Loucy (cell line): ENCODE results near the gene NAA25.
"Not testable (repeated sequence)": the region's sequence is repeated elsewhere in the genome, so short reads cannot be mapped to it uniquely, and the experiment has no call there.

Experiments
- H2AFZ ChIP-seq: fragments of 200-600 bp; sonication (generic); 2 replicates; pipeline ENCODE4 v1.6.0; 2016; ENCODE audit warnings: antibody characterized with exemption, mild to moderate bottlenecking, low read length, moderate library complexity
- H3F3A ChIP-seq: fragments of 200-600 bp; 2 replicates; pipeline ENCODE4 v1.6.0; 2016; ENCODE audit warnings: antibody characterized with exemption, low read depth, mild to moderate bottlenecking
- H3K27me3 ChIP-seq: fragments of 200-600 bp; sonication (generic); 2 replicates; pipeline ENCODE4 v1.6.1; 2014; ENCODE audit warnings: low read length, mild to moderate bottlenecking; ENCODE audit not compliant: insufficient read depth, poor library complexity, severe bottlenecking
- H3K36me3 ChIP-seq: fragments of 200-600 bp; sonication (generic); 2 replicates; pipeline ENCODE4 v1.6.1; 2016; ENCODE audit warnings: low read length; ENCODE audit not compliant: insufficient read depth
- H3K4me1 ChIP-seq: fragments of 200-600 bp; sonication (generic); 2 replicates; pipeline ENCODE4 v1.5.1; 2014; ENCODE audit warnings: low read length, mild to moderate bottlenecking; ENCODE audit not compliant: insufficient read depth, poor library complexity, severe bottlenecking
- H3K4me2 ChIP-seq: fragments of 200-600 bp; sonication (generic); 2 replicates; pipeline ENCODE4 v1.6.0; 2014; ENCODE audit warnings: antibody characterized with exemption, low read length, low read depth, mild to moderate bottlenecking; ENCODE audit not compliant: poor library complexity, severe bottlenecking
- H3K4me3 ChIP-seq: fragments of 200-600 bp; sonication (generic); 2 replicates; pipeline ENCODE4 v1.5.1; 2014; ENCODE audit warnings: low read length, mild to moderate bottlenecking, mixed read lengths; ENCODE audit not compliant: poor library complexity, severe bottlenecking
- H3K79me2 ChIP-seq: fragments of 200-600 bp; sonication (generic); 2 replicates; pipeline ENCODE4 v1.6.1; 2014; ENCODE audit warnings: low read length; ENCODE audit not compliant: insufficient read depth
- H3K9ac ChIP-seq: fragments of 200-600 bp; sonication (generic); 2 replicates; pipeline ENCODE4 v1.6.0; 2014; ENCODE audit warnings: mild to moderate bottlenecking, low read depth, low read length, moderate library complexity; ENCODE audit not compliant: poor library complexity, severe bottlenecking
- H3K9me2 ChIP-seq: fragments of 200-600 bp; sonication (generic); replicated peaks from 2 replicates; pipeline ENCODE4 v1.6.1; 2016; ENCODE audit warnings: low read depth, low read length, mixed read lengths
- H3K9me3 ChIP-seq: fragments of 200-600 bp; sonication (generic); 2 replicates; pipeline ENCODE4 v1.6.1; 2014; ENCODE audit warnings: mild to moderate bottlenecking, antibody characterized with exemption, low read length, low read depth; ENCODE audit not compliant: insufficient read depth
- H4K20me1 ChIP-seq: fragments of 200-600 bp; sonication (generic); 2 replicates; pipeline ENCODE4 v1.6.0; 2014; ENCODE audit warnings: antibody characterized with exemption, low read length, mild to moderate bottlenecking; ENCODE audit not compliant: insufficient read depth, poor library complexity, severe bottlenecking
- EZH2phosphoT487 ChIP-seq: fragments of 200-600 bp; IDR thresholded peaks from 2 replicates; pipeline ENCODE4 v1.6.1; 2018; ENCODE audit warnings: antibody characterized with exemption, mild to moderate bottlenecking, moderate library complexity, borderline replicate concordance
- TF ChIP-seq, protein P1 (sequence below): fragments of 200-600 bp; sonication (generic); conservative IDR thresholded peaks from 2 replicates; pipeline ENCODE4 v1.5.1; 2014; ENCODE audit warnings: mild to moderate bottlenecking, antibody characterized with exemption, low read length

NAA25 gene

DNA sequence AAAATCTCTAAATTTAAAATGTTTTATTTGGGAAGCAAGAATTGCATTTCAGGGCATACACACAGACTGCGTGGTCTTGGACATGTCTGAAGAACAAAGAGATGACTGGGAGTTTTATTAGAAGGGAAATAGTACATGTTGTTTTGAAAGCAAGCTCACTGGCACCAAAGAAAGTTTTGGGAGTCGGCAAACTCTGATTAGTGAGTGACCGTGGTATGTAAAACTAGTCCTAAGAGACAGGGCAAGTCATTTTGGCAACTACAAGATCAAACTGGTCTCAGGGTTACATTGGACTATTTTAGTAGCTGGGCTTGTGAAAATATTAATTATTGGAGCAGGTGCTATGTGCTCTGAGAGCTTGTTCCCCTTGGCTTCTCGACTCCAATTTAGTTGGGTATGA, 110.6 kb downstream of the NAA25 start:
- Histone ChIP-seq H3K79me2 (no peaks in the 10 kb centered on the region), H3K4me3 (no peak overlapping the region), H3K9me3 (no peaks in the 10 kb centered on the region), H3K4me2 (no peak overlapping the region), H3K9me2 (no peaks in the 10 kb centered on the region), H4K20me1 (no peaks in the 10 kb centered on the region), H3K4me1 (peaks cover 30% of the 10 kb centered on the region), H3K27me3 (peaks cover 12% of the 10 kb centered on the region), H3K9ac (no peak overlapping the region), H2AFZ (no peak overlapping the region), H3F3A (no peaks in the 10 kb centered on the region), H3K36me3 (no peaks in the 10 kb centered on the region)
- TF ChIP-seq, protein P1, sequence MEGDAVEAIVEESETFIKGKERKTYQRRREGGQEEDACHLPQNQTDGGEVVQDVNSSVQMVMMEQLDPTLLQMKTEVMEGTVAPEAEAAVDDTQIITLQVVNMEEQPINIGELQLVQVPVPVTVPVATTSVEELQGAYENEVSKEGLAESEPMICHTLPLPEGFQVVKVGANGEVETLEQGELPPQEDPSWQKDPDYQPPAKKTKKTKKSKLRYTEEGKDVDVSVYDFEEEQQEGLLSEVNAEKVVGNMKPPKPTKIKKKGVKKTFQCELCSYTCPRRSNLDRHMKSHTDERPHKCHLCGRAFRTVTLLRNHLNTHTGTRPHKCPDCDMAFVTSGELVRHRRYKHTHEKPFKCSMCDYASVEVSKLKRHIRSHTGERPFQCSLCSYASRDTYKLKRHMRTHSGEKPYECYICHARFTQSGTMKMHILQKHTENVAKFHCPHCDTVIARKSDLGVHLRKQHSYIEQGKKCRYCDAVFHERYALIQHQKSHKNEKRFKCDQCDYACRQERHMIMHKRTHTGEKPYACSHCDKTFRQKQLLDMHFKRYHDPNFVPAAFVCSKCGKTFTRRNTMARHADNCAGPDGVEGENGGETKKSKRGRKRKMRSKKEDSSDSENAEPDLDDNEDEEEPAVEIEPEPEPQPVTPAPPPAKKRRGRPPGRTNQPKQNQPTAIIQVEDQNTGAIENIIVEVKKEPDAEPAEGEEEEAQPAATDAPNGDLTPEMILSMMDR: no peak
- no peak for TF ChIP-seq EZH2phosphoT487

DNA sequence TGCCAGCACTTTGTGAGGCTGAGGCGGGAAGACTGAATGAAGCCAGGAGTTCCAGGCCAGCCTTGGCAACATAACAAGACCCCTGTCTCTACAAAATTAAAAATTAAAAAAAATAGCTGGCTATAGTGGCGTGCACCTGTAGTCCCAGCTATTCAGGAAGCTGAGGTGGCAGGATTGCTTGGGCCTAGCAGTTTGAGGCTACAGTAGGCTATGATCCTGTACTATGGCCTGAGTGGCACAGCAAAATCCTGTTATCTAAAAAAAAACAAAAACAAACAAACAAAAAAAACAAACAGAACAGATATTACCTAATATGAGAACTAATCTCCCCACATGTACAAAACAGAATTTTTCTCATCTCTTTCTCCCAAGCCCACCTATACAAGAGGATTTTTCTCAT, 111.3 kb downstream of the NAA25 start:
- no peaks in the 10 kb centered on the region for H3K79me2 ChIP-seq

DNA sequence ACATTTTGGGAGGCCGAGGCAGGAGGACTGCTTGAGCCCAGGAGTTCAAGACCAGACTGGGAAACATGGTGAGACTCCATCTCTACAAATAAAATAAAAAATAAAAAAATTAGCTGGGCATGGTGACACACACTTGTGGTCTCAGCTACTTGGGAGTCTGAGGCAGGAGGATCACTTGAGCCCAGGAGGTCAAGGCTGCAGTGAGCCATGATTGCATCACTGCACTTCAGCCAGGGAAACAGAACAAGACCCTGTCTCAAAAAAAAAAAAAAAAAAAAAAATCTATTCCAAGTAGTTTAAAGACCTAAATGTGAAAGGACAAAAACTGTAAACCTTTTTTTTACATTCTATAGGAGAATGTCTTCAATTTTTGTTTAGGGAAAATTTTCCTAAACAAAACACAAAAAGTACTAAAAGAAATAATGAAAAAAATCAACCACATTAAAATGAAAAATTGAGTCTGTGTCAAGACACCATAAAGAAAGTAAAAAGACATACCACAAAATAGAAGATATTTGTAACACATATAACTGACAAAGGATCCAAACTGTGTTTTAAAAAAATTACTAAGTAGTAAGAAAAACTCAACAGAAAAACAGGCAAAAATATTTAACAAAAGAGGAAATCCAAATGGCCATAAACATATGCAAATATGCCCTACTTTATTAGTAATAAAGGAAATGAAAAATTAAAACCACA, 112.7 kb downstream of the NAA25 start:
- Histone ChIP-seq H4K20me1 (no peaks in the 10 kb centered on the region), H3K9ac (no peak overlapping the region), H3K4me2 (no peak overlapping the region), H2AFZ (no peak overlapping the region), H3K4me1 (peaks cover 21% of the 10 kb centered on the region), H3F3A (no peaks in the 10 kb centered on the region), H3K9me3 (no peaks in the 10 kb centered on the region), H3K79me2 (no peaks in the 10 kb centered on the region), H3K36me3 (no peaks in the 10 kb centered on the region), H3K9me2 (no peaks in the 10 kb centered on the region), H3K4me3 (no peak overlapping the region), H3K27me3 (peaks cover 7% of the 10 kb centered on the region)
- TF ChIP-seq EZH2phosphoT487: no peak
- TF ChIP-seq, protein P1: no peak

More for the DNA sequence above, 111.3 kb downstream of the NAA25 start:
- Histone ChIP-seq H3K9ac (no peak overlapping the region), H4K20me1 (no peaks in the 10 kb centered on the region), H3F3A (no peaks in the 10 kb centered on the region), H3K4me1 (peaks cover 28% of the 10 kb centered on the region), H3K4me2 (no peak overlapping the region), H3K36me3 (no peaks in the 10 kb centered on the region), H3K9me2 (no peaks in the 10 kb centered on the region), H3K27me3 (peaks cover 12% of the 10 kb centered on the region), H3K9me3 (no peaks in the 10 kb centered on the region), H2AFZ (no peak overlapping the region), H3K4me3 (no peak overlapping the region)
- TF ChIP-seq EZH2phosphoT487: no peak
- TF ChIP-seq, protein P1: no peak

DNA sequence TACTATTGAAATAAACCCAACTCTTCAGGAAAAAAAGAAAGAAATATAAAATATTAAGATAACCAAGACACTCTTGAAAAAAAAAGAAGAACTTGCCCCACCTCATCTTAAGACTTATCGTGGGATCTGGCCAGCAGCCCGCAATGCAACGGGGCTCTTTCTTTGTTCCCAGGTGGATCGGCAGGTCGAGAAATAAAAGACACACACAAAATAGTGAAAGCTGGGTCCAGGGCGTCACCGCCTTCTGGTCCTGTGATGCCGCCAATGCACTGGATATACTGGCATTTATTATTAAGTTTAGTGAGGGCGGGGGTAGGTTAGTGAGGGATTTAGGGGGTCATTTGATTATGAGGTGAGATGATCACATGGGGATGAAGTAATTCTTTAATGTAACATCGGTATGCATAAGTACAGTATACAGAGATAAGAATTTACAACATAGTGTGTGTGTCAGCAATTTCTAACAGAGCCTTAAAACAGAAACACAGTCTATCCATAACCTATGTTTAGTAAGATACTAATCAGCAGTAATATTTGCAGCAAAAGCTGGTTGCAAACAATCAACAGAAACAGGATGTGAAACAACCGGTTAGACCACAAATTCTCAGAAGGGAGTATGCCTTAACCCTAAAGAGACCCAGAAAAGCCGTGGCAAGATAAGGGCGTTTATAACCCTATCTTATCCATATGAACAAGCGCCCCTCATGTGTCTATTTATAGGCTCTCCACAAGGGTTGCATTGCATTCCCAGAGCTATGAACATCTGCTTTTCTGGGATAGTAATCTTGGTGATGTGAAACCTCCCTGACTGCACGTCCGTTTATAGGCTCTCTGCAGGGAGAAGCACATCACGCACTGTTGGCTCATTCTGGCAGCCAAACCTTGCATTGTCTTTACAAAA, 114.1 kb downstream of the NAA25 start:
- H3K4me3 ChIP-seq: peak overlapping the region; percentile 34
- H3K79me2 ChIP-seq, H3K9ac ChIP-seq: not testable (repeated sequence)

More for the DNA sequence above, 114.1 kb downstream of the NAA25 start:
- not testable (repeated sequence) for H4K20me1 ChIP-seq, H3K9me2 ChIP-seq, H3F3A ChIP-seq, H3K27me3 ChIP-seq, H3K9me3 ChIP-seq, H3K36me3 ChIP-seq
- peak overlapping the region; percentile 0; the same call in 1 of the 2 replicates for H2AFZ ChIP-seq
- peaks cover 21% of the 10 kb centered on the region for H3K4me1 ChIP-seq
- peak overlapping the region; percentile 47 for H3K4me2 ChIP-seq
